Cardiac fibroblast (primary cell): Measurements from ENCODE around the gene PTPRN2.

Source experiments
- DNase-seq, 2 donors: peaks; one replicate each; pipeline versions ENCODE4 v3.0.0 to v3.0.0-alpha.2; 2010; ENCODE audit warnings: low read depth in 2 of 2
- H3K4me3 ChIP-seq, 2 donors: replicated peaks in 1 of 2; 1 replicate in 1 of 2; 2 replicates in 1 of 2; pipeline ENCODE4 v1.5.1; 2011; ENCODE audit warnings: low read depth in 2 of 2, low read length in 2 of 2, mild to moderate bottlenecking in 2 of 2, moderate library complexity in 1 of 2
- CTCF ChIP-seq: IDR thresholded peaks from one replicate; pipeline ENCODE4 v1.5.1; 2011; ENCODE audit warnings: low read depth, mild to moderate bottlenecking, low read length, inconsistent platforms

Gene PTPRN2

GRCh38 chr7:158492367-158492764 lies 95.3 kb downstream of the PTPRN2 start:
- DNase-seq = no peak
- no peak for TF ChIP-seq CTCF
- no peak overlapping the region for H3K4me3 ChIP-seq

- no peak for DNase-seq
- no peak for TF ChIP-seq CTCF
- H3K4me3 ChIP-seq = no peak overlapping the region
Observed at GRCh38 chr7:158491094-158491493, 96.5 kb downstream of the PTPRN2 start.

GRCh38 chr7:158490171-158490782 lies 97.3 kb downstream of the PTPRN2 start:
- TF ChIP-seq CTCF = no peak
- H3K4me3 ChIP-seq = no peak overlapping the region
- no peak for DNase-seq

GRCh38 chr7:158489462-158490155 lies 98.0 kb downstream of the PTPRN2 start:
- no peak for TF ChIP-seq CTCF
- H3K4me3 ChIP-seq = no peak overlapping the region
- DNase-seq = no peak

GRCh38 chr7:158488181-158488971 lies 99.2 kb downstream of the PTPRN2 start:
- H3K4me3 ChIP-seq = no peak overlapping the region
- DNase-seq = no peak
- TF ChIP-seq CTCF = no peak

GRCh38 chr7:158487631-158488151 lies 99.9 kb downstream of the PTPRN2 start:
- no peak overlapping the region for H3K4me3 ChIP-seq
- no peak for DNase-seq
- no peak for TF ChIP-seq CTCF
